H9 (cell line): ENCODE results near the gene IL15RA. TPM values are rescaled to one million over a fixed set of nuclear protein-coding genes. Genes with fewer than 3 reads are reported as not detected.

Source experiments
- DNase-seq: peaks from one replicate; pipeline ENCODE4 v3.0.0-alpha.2; 2017
- H2AFZ ChIP-seq: one replicate; pipeline ENCODE4 v1.6.1; 2013; ENCODE audit warnings: mild to moderate bottlenecking, low read length, control low read depth, moderate library complexity
- H2AK5ac ChIP-seq: 2 replicates; pipeline ENCODE4 v1.6.1; 2013; ENCODE audit warnings: low read length, control low read depth, mixed read lengths; ENCODE audit not compliant: insufficient read length
- H2BK120ac ChIP-seq: one replicate; pipeline ENCODE4 v1.6.1; 2013; ENCODE audit warnings: low read depth, mild to moderate bottlenecking, low read length, control low read depth, inconsistent platforms; ENCODE audit not compliant: poor library complexity, severe bottlenecking
- H2BK12ac ChIP-seq: 2 replicates; pipeline ENCODE4 v1.6.1; 2013; ENCODE audit warnings: low read length, control low read depth, mixed read lengths, low read depth; ENCODE audit not compliant: insufficient read length
- H2BK15ac ChIP-seq: 2 replicates; pipeline ENCODE4 v1.6.1; 2013; ENCODE audit warnings: low read depth, low read length, control low read depth
- H2BK20ac ChIP-seq: one replicate; pipeline ENCODE4 v1.6.1; 2013; ENCODE audit warnings: low read depth, mild to moderate bottlenecking, low read length, control low read depth, inconsistent platforms; ENCODE audit not compliant: poor library complexity, severe bottlenecking
- H2BK5ac ChIP-seq: 2 replicates; pipeline ENCODE4 v1.6.1; 2013; ENCODE audit warnings: low read length, control low read depth, mixed read lengths; ENCODE audit not compliant: insufficient read length
- H3K14ac ChIP-seq: 2 replicates; pipeline ENCODE4 v1.6.1; 2013; ENCODE audit warnings: low read length, control low read depth; ENCODE audit not compliant: insufficient read depth
- H3K18ac ChIP-seq: 2 replicates; pipeline ENCODE4 v1.6.1; 2013; ENCODE audit warnings: low read depth, mild to moderate bottlenecking, mixed read lengths, low read length, control low read depth; ENCODE audit not compliant: insufficient read length
- H3K23ac ChIP-seq: 2 replicates; pipeline ENCODE4 v1.6.1; 2013; ENCODE audit warnings: low read length, control low read depth, mixed read lengths, low read depth; ENCODE audit not compliant: insufficient read length
- H3K23me2 ChIP-seq: 2 replicates; pipeline ENCODE4 v1.6.1; 2013; ENCODE audit warnings: low read depth, mild to moderate bottlenecking, mixed read lengths, low read length, control low read depth; ENCODE audit not compliant: insufficient read length, poor library complexity, severe bottlenecking
- H3K27ac ChIP-seq: 2 replicates; pipeline ENCODE4 v1.5.1; 2013; ENCODE audit warnings: low read length, control low read depth, mixed read lengths, low read depth; ENCODE audit not compliant: insufficient read length
- H3K27me3 ChIP-seq: 2 replicates; pipeline ENCODE4 v1.6.1; 2013; ENCODE audit warnings: low read length, control low read depth, inconsistent platforms; ENCODE audit not compliant: insufficient read depth
- H3K4ac ChIP-seq: 2 replicates; pipeline ENCODE4 v1.6.1; 2013; ENCODE audit warnings: low read depth, mild to moderate bottlenecking, control low read depth, inconsistent platforms, low read length, moderate library complexity
- H3K4me1 ChIP-seq: 2 replicates; pipeline ENCODE4 v1.6.1; 2013; ENCODE audit warnings: low read length, control low read depth, inconsistent platforms; ENCODE audit not compliant: insufficient read depth
- H3K4me2 ChIP-seq: 2 replicates; pipeline ENCODE4 v1.6.1; 2013; ENCODE audit warnings: low read length, control low read depth, mixed read lengths; ENCODE audit not compliant: insufficient read length, insufficient read depth
- H3K56ac ChIP-seq: 2 replicates; pipeline ENCODE4 v1.6.1; 2013; ENCODE audit warnings: low read depth, mild to moderate bottlenecking, mixed read lengths, low read length, control low read depth; ENCODE audit not compliant: insufficient read length
- H3K79me1 ChIP-seq: 2 replicates; pipeline ENCODE4 v1.6.1; 2013; ENCODE audit warnings: low read depth, mild to moderate bottlenecking, moderate library complexity, low read length, control low read depth, inconsistent platforms; ENCODE audit not compliant: insufficient read depth, poor library complexity, severe bottlenecking
- H3K79me2 ChIP-seq: 2 replicates; pipeline ENCODE4 v1.6.1; 2013; ENCODE audit warnings: low read length, control low read depth, inconsistent platforms; ENCODE audit not compliant: insufficient read depth
- H3K9ac ChIP-seq: 2 replicates; pipeline ENCODE4 v1.6.1; 2013; ENCODE audit warnings: low read length, control low read depth, mixed read lengths; ENCODE audit not compliant: insufficient read length; ENCODE audit errors: extremely low read depth
- H3K9me3 ChIP-seq: one replicate; pipeline ENCODE4 v1.6.1; 2013; ENCODE audit warnings: low read depth, low read length, inconsistent platforms; ENCODE audit not compliant: control insufficient read depth
- H3T11ph ChIP-seq: one replicate; pipeline ENCODE4 v1.6.1; 2013; ENCODE audit warnings: mild to moderate bottlenecking, low read length, control low read depth, inconsistent platforms
- H4K20me1 ChIP-seq: one replicate; pipeline ENCODE4 v1.6.1; 2013; ENCODE audit not compliant: control insufficient read depth, insufficient read length, insufficient read depth
- H4K5ac ChIP-seq: 2 replicates; pipeline ENCODE4 v1.6.1; 2013; ENCODE audit warnings: low read depth, mild to moderate bottlenecking, mixed read lengths, low read length, control low read depth; ENCODE audit not compliant: insufficient read length
- H4K8ac ChIP-seq: replicated peaks from 2 replicates; pipeline ENCODE4 v1.6.1; 2013; ENCODE audit warnings: low read length, control low read depth, mixed read lengths, low read depth; ENCODE audit not compliant: insufficient read length
- H4K91ac ChIP-seq: 2 replicates; pipeline ENCODE4 v1.6.1; 2013; ENCODE audit warnings: low read depth, mild to moderate bottlenecking, moderate library complexity, mixed read lengths, low read length, control low read depth; ENCODE audit not compliant: insufficient read length
- H3K27ac Mint-ChIP-seq, 3 experiments: 2 replicates in 2 of 3; 3 replicates in 1 of 3; pipeline ENCODE4 v1.8.0; 2020 to 2021; ENCODE audit warnings: mixed read lengths in 3 of 3, mild to moderate bottlenecking in 1 of 3, moderate library complexity in 1 of 3
- H3K27me3 Mint-ChIP-seq: 2 replicates; pipeline ENCODE4 v1.8.0; 2021; ENCODE audit warnings: low read depth, mild to moderate bottlenecking, moderate library complexity, mixed read lengths
- H3K36me3 Mint-ChIP-seq, 3 experiments: 2 replicates in 2 of 3; 3 replicates in 1 of 3; pipeline ENCODE4 v1.8.0; 2020 to 2021; ENCODE audit warnings: low read depth in 3 of 3, mixed read lengths in 3 of 3; ENCODE audit not compliant: insufficient read depth in 1 of 3
- H3K4me1 Mint-ChIP-seq, 2 experiments: 2 replicates each; pipeline ENCODE4 v1.8.0; 2020; ENCODE audit warnings: mixed read lengths in 2 of 2
- H3K4me3 Mint-ChIP-seq, 2 experiments: 2 replicates in 1 of 2; 3 replicates in 1 of 2; pipeline ENCODE4 v1.8.0; 2020 to 2021; ENCODE audit warnings: mild to moderate bottlenecking in 2 of 2, mixed read lengths in 2 of 2, moderate library complexity in 1 of 2
- H3K9me3 Mint-ChIP-seq, 2 experiments: 2 replicates in 1 of 2; 3 replicates in 1 of 2; pipeline ENCODE4 v1.8.0; 2020; ENCODE audit warnings: mild to moderate bottlenecking in 2 of 2, mixed read lengths in 2 of 2, moderate library complexity in 1 of 2
- CTCF ChIP-seq: fragments of 200-600 bp; sonication (generic); conservative IDR thresholded peaks from 3 replicates; pipeline ENCODE4 v1.8.0; 2021; ENCODE audit warnings: antibody characterized with exemption, mild to moderate bottlenecking
- WGBS: extraction: QIAGEN DNeasy Blood & Tissue Kit; methylation state at CpG from one replicate; pipeline ENCODE4 v1.1.7; 2013; ENCODE audit warnings: missing lambda C conversion rate, low lambda C conversion rate, mixed read lengths; ENCODE audit not compliant: insufficient read length; ENCODE audit errors: extremely low coverage; 5-methylcytosine and 5-hydroxymethylcytosine counted together
- total RNA-seq: library from RNA; stranded (reverse); gene quantifications from 2 replicates; pipeline ENCODE4 v1.2.1, GENCODE V29; 2021

IL15RA gene
- total RNA-seq, 1 experiment from 2014 or later: 0.31 TPM

DNA sequence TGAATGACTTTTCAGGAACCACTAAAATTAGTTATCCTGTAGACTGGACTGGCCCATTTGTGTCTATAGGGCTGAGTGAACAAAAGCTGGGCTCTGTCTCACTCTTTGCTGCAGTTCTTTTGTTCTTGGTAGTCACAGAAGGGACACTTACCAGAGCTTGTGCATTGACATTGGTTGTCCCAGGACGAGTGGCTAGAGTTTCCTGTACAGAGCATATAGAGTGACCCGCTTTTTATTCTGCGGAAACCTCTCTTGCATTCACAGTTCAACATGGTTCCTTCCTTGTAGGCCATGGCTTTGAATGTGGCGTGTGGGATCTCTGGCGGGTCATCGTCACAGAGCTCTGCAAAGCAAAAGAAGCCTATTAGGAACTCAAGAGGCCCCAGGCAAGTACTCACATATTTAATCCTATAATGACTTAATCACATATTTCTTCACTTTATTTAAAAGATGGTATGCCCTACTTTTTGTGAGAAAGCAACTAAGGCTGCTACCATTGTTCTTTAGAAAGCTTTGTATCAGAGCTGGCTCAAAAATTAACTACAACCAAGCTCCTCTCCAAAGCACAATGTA, 48.4 kb upstream of the IL15RA start:
- H4K20me1 ChIP-seq: no peaks in the 10 kb centered on the region
- no peak overlapping the region for H2AFZ ChIP-seq
- H3K27me3 ChIP-seq: no peaks in the 10 kb centered on the region
- Mint-ChIP-seq H3K4me3 (no peak overlapping the region), H3K36me3 (peaks cover 0 to 9% (median 6%) of the 10 kb centered on the region in 3 experiments; a peak in 4 of 7 replicates), H3K27me3 (peaks cover 6% of the 10 kb centered on the region), H3K27ac (no peak overlapping the region), H3K9me3 (peaks cover 10 to 12% of the 10 kb centered on the region in 2 experiments), H3K4me1 (no peaks in the 10 kb centered on the region)
- DNase-seq: no peak
- TF ChIP-seq CTCF: no peak
- H2AK5ac ChIP-seq: no peak overlapping the region
- no peak overlapping the region for H3K9ac ChIP-seq
- no peak overlapping the region for H3K4ac ChIP-seq
- H2BK12ac ChIP-seq: no peak overlapping the region
- H3T11ph ChIP-seq: no peak overlapping the region
- no peak overlapping the region for H2BK120ac ChIP-seq
- H3K56ac ChIP-seq: no peak overlapping the region
- no peaks in the 10 kb centered on the region for H3K9me3 ChIP-seq
- no peak overlapping the region for H4K91ac ChIP-seq
- H3K4me1 ChIP-seq: no peaks in the 10 kb centered on the region
- H3K23ac ChIP-seq: no peak overlapping the region
- no peak overlapping the region for H3K14ac ChIP-seq
- WGBS: no CpG with 5 or more reads among the region's 6 CpGs
- no peak overlapping the region for H2BK20ac ChIP-seq
- H2BK5ac ChIP-seq: no peak overlapping the region
- H3K23me2 ChIP-seq: no peaks in the 10 kb centered on the region
- H4K5ac ChIP-seq: no peak overlapping the region
- H3K18ac ChIP-seq: no peak overlapping the region
- no peak overlapping the region for H3K27ac ChIP-seq
- H3K79me1 ChIP-seq: no peaks in the 10 kb centered on the region
- no peak overlapping the region for H2BK15ac ChIP-seq
- H3K4me2 ChIP-seq: no peak overlapping the region
- no peak overlapping the region for H4K8ac ChIP-seq
- no peaks in the 10 kb centered on the region for H3K79me2 ChIP-seq
